Lung (tissue), 12 donors: ENCODE data around the gene FBRS. TPM values are rescaled to one million over a fixed set of nuclear protein-coding genes. Genes with fewer than 3 reads are reported as not detected.

Experiments used
- ATAC-seq: fragments of 200-7000 bp; cut with Tn5 transposase; one replicate; pipeline ENCODE4 v1.9.1; 2020; ENCODE audit warnings: moderate number of reproducible peaks; ENCODE audit not compliant: insufficient read depth, low FRiP score
- DNase-seq, 3 donors: peaks; one replicate each; pipeline ENCODE4 v3.0.0-alpha.2; 2013 to 2017
- H3K27ac ChIP-seq, 2 donors: one replicate each; pipeline ENCODE4 v1.5.1; 2013; ENCODE audit warnings: mild to moderate bottlenecking in 2 of 2, moderate library complexity in 2 of 2, control low read depth in 1 of 2, inconsistent platforms in 1 of 2, low read depth in 1 of 2, low read length in 1 of 2
- H3K27me3 ChIP-seq, 3 donors: one replicate each; pipeline ENCODE4 v1.5.1; 2013; ENCODE audit warnings: low read length in 2 of 3; ENCODE audit not compliant: control insufficient read depth in 3 of 3, insufficient read depth in 3 of 3
- H3K36me3 ChIP-seq, 4 donors: one replicate each; pipeline ENCODE4 v1.5.1; 2013; ENCODE audit warnings: low read length in 4 of 4, mild to moderate bottlenecking in 1 of 4, moderate library complexity in 1 of 4; ENCODE audit not compliant: control insufficient read depth in 4 of 4, insufficient read depth in 4 of 4
- H3K4me1 ChIP-seq, 5 donors: one replicate each; pipeline ENCODE4 v1.5.1; 2013; ENCODE audit warnings: low read length in 5 of 5, mild to moderate bottlenecking in 2 of 5, moderate library complexity in 1 of 5; ENCODE audit not compliant: control insufficient read depth in 5 of 5, insufficient read depth in 5 of 5
- H3K4me3 ChIP-seq: one replicate; pipeline ENCODE4 v1.5.1; 2013; ENCODE audit warnings: mild to moderate bottlenecking, control low read depth, moderate library complexity
- H3K9ac ChIP-seq, 2 donors: one replicate each; pipeline ENCODE4 v1.5.1; 2013; ENCODE audit warnings: low read length in 2 of 2, control low read depth in 1 of 2; ENCODE audit not compliant: insufficient read depth in 1 of 2
- H3K9me3 ChIP-seq, 4 donors: one replicate each; pipeline ENCODE4 v1.5.1; 2013; ENCODE audit warnings: low read length in 3 of 4, mild to moderate bottlenecking in 1 of 4, moderate library complexity in 1 of 4; ENCODE audit not compliant: control insufficient read depth in 4 of 4, insufficient read depth in 3 of 4
- WGBS, 2 donors: extraction: QIAGEN DNeasy Blood & Tissue Kit; methylation state at CpG; one replicate each; pipeline ENCODE4 v1.1.7; 2013; 5-methylcytosine and 5-hydroxymethylcytosine counted together
- polyA plus RNA-seq, 2 donors: library from polyadenylated mRNA; stranded (reverse); fragments of 200-250 nt; gene quantifications; one replicate each; pipeline ENCODE4 v1.2.1, GENCODE V29; 2013
- total RNA-seq, 2 donors: library from RNA; depleted of rRNA in 1 of 2; stranded (reverse); fragments of >200 nt in 1 of 2; gene quantifications; one replicate each; pipeline ENCODE4 v1.2.1, GENCODE V29; 2014 to 2021
- TF ChIP-seq, protein P1 (sequence below): IDR thresholded peaks from 2 replicates; pipeline ENCODE4 v1.5.1; 2012; ENCODE audit warnings: mild to moderate bottlenecking; ENCODE audit errors: control extremely low read depth, extremely low read depth
- donor health status: control.
- donor health status: control.
- donor health status: Bipolar disorder and iron deficiency.
- donor health status: healthy.
- donor health status: DM: yes; HTN: yes; CAD: no.

The FBRS gene
- total and polyA plus RNA-seq, 4 donors, result 32.1 to 80.8 (median 55.6) TPM

DNA sequence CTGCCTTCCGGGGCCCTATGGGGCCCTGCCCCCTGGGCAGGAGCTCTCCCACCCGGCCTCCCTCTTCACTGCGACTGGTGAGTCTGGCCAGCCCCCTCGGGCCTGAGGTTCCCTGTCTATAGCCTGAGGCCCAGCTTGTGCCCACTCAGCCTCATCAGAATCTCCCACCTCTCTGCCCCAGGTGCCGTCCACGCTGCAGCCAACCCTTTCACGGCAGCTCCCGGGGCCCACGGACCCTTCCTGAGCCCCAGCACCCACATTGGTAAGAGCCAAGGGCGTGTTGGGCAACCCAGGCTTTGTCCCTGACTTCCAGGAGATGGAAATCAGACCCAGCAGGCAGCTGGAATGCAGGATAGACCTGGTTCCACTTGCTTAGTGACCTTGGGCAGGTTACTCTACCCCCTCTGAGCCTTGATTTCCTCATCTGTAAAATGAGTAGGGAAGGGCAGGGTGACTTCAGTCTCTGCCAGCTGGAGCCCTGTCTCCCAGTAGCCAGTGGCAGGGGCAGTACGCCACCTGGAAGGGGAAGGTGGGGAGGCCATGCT, 9.2 kb downstream of the FBRS start:
- H3K36me3 ChIP-seq, result peaks cover 21 to 77% (median 34%) of the 10 kb centered on the region in 4 donors
- no peak overlapping the region for H3K9ac ChIP-seq
- no peak for ATAC-seq
- 93 to 94% methylated on average over 11 of the region's 11 CpGs for WGBS, 2 donors
- H3K27me3 ChIP-seq, result no peaks in the 10 kb centered on the region
- no peaks in the 10 kb centered on the region for H3K9me3 ChIP-seq
- DNase-seq, result no peak
- no peak overlapping the region for H3K4me3 ChIP-seq
- TF ChIP-seq, protein P1, sequence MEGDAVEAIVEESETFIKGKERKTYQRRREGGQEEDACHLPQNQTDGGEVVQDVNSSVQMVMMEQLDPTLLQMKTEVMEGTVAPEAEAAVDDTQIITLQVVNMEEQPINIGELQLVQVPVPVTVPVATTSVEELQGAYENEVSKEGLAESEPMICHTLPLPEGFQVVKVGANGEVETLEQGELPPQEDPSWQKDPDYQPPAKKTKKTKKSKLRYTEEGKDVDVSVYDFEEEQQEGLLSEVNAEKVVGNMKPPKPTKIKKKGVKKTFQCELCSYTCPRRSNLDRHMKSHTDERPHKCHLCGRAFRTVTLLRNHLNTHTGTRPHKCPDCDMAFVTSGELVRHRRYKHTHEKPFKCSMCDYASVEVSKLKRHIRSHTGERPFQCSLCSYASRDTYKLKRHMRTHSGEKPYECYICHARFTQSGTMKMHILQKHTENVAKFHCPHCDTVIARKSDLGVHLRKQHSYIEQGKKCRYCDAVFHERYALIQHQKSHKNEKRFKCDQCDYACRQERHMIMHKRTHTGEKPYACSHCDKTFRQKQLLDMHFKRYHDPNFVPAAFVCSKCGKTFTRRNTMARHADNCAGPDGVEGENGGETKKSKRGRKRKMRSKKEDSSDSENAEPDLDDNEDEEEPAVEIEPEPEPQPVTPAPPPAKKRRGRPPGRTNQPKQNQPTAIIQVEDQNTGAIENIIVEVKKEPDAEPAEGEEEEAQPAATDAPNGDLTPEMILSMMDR, result no peak
- no peak overlapping the region for H3K27ac ChIP-seq
- no peaks in the 10 kb centered on the region for H3K4me1 ChIP-seq

DNA sequence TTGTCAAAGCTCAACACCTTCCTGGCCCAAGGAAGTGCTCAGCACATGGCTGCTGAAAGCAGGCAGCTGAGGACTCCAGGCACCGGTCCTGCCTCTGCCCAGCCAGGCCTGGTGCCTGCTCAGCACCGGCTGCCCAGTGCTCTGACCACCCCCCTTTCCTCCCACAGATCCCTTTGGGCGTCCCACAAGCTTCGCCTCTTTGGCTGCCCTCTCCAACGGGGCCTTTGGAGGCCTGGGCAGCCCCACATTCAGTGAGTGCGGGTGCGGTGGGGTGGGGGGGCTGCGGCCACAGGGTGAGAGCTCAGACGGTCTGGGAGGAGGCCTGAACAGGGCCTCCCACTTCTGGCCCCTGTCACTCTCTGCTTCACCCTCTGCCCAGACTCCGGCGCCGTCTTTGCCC, 10.2 kb downstream of the FBRS start:
- H3K27me3 ChIP-seq, result no peaks in the 10 kb centered on the region
- WGBS, 2 donors, result 93 to 97% methylated on average over 12 of the region's 12 CpGs
- H3K36me3 ChIP-seq, result peaks cover 17 to 68% (median 26%) of the 10 kb centered on the region in 4 donors
- no peaks in the 10 kb centered on the region for H3K9me3 ChIP-seq
- H3K4me1 ChIP-seq, result no peaks in the 10 kb centered on the region
- no peak overlapping the region for H3K27ac ChIP-seq
- TF ChIP-seq, protein P1, result no peak
- no peak overlapping the region for H3K9ac ChIP-seq
- ATAC-seq (no peak), DNase-seq (no peak)
- H3K4me3 ChIP-seq, result no peak overlapping the region

DNA sequence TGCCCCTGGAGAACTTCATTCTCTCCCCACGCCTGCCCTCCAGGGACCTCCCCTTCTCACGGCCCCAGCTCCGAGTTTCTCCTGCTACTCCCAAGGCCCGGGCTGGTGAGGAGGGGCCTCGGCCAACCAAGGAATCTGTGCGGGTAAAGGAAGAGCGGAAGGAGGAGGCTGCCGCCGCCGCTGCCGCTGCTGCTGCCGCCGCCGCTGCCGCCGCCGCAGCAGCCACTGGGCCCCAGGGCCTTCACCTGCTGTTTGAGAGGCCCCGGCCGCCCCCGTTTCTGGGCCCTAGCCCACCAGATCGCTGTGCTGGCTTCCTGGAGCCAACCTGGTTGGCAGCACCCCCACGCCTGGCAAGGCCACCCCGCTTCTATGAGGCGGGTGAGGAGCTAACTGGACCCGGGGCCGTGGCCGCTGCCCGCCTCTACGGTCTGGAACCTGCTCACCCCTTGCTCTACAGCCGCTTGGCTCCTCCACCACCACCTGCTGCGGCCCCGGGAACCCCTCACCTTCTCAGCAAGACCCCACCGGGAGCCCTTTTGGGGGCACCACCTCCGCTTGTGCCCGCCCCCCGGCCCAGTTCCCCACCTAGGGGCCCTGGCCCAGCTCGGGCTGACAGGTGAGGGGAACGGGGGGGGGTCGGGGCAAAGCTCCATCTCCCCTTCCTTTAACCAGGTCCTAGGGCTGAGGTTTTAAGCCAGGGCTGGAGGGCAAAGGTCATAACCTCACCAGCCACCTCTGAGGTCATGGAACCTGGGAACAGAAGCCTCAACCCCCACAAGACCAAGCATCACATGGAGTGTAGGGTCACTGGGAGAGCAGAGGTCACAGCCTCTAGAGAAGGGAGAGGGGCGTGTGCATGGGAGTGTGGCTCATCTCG, 11.0 kb downstream of the FBRS start:
- H3K4me1 ChIP-seq, result no peaks in the 10 kb centered on the region
- no peaks in the 10 kb centered on the region for H3K27me3 ChIP-seq
- H3K36me3 ChIP-seq, result peaks cover 17 to 60% (median 23%) of the 10 kb centered on the region in 4 donors
- 94% methylated on average over 40 to 41 of the region's 41 CpGs for WGBS, 2 donors
- TF ChIP-seq, protein P1, result no peak
- ATAC-seq (no peak), DNase-seq (no peak)
- no peak overlapping the region for H3K27ac ChIP-seq
- H3K4me3 ChIP-seq, result no peak overlapping the region
- no peak overlapping the region for H3K9ac ChIP-seq
- H3K9me3 ChIP-seq, result no peaks in the 10 kb centered on the region
